Neural progenitor cell (in vitro differentiated cells): ENCODE measurements around the gene TAGLN. TPM values are rescaled to one million over a fixed set of nuclear protein-coding genes. Genes with fewer than 3 reads are reported as not detected.

Experiments
- DNase-seq: peaks from one replicate; pipeline ENCODE4 v3.0.0-alpha.2; 2016; ENCODE audit warnings: low spot score
- H2AFZ ChIP-seq: fragments of 200-600 bp; sonication (generic); replicated peaks from 2 replicates; pipeline ENCODE4 v1.6.1; 2016; ENCODE audit warnings: antibody characterized with exemption
- H3F3A ChIP-seq: fragments of 200-600 bp; sonication (generic); 2 replicates; pipeline ENCODE4 v1.6.1; 2016; ENCODE audit warnings: antibody characterized with exemption, low read depth
- H3K27ac ChIP-seq: fragments of 200-600 bp; sonication (generic); 2 replicates; pipeline ENCODE4 v1.5.1; 2016; ENCODE audit warnings: mild to moderate bottlenecking
- H3K27me3 ChIP-seq: fragments of 200-600 bp; sonication (generic); 2 replicates; pipeline ENCODE4 v1.6.1; 2016; ENCODE audit warnings: mild to moderate bottlenecking, moderate library complexity
- H3K36me3 ChIP-seq: fragments of 200-600 bp; sonication (generic); 2 replicates; pipeline ENCODE4 v1.5.1; 2016
- H3K4me1 ChIP-seq: fragments of 200-600 bp; sonication (generic); 2 replicates; pipeline ENCODE4 v1.6.1; 2016; ENCODE audit warnings: mixed run types
- H3K4me2 ChIP-seq: fragments of 200-600 bp; sonication (generic); 2 replicates; pipeline ENCODE4 v1.6.1; 2016
- H3K4me3 ChIP-seq: fragments of 200-600 bp; sonication (generic); 2 replicates; pipeline ENCODE4 v1.5.1; 2016
- H3K79me2 ChIP-seq: fragments of 200-600 bp; sonication (generic); 2 replicates; pipeline ENCODE4 v1.6.1; 2016; ENCODE audit warnings: low read depth
- H3K9ac ChIP-seq: fragments of 200-600 bp; sonication (generic); 2 replicates; pipeline ENCODE4 v1.6.1; 2016
- H3K9me3 ChIP-seq: fragments of 200-600 bp; sonication (generic); 2 replicates; pipeline ENCODE4 v1.5.1; 2016; ENCODE audit warnings: low read depth
- H4K20me1 ChIP-seq: fragments of 200-600 bp; sonication (generic); 2 replicates; pipeline ENCODE4 v1.6.1; 2016; ENCODE audit warnings: low read depth
- H3K27ac Mint-ChIP-seq: 3 replicates; pipeline ENCODE4 v1.8.0; 2021; ENCODE audit warnings: mixed read lengths
- H3K27me3 Mint-ChIP-seq: 2 replicates; pipeline ENCODE4 v1.8.0; 2022; ENCODE audit warnings: low read depth, mild to moderate bottlenecking, inconsistent platforms, moderate library complexity, mixed read lengths; ENCODE audit not compliant: insufficient read depth
- H3K36me3 Mint-ChIP-seq: 3 replicates; pipeline ENCODE4 v1.8.0; 2021; ENCODE audit warnings: mixed read lengths
- H3K4me1 Mint-ChIP-seq: 3 replicates; pipeline ENCODE4 v1.8.0; 2021; ENCODE audit warnings: mixed read lengths
- H3K4me3 Mint-ChIP-seq: 3 replicates; pipeline ENCODE4 v1.8.0; 2021; ENCODE audit warnings: mild to moderate bottlenecking, moderate library complexity, mixed read lengths
- H3K9me3 Mint-ChIP-seq: 3 replicates; pipeline ENCODE4 v1.8.0; 2020; ENCODE audit warnings: mixed read lengths
- EZH2 ChIP-seq: fragments of 200-600 bp; sonication (generic); IDR thresholded peaks from 2 replicates; pipeline ENCODE4 v1.6.1; 2017; ENCODE audit warnings: antibody characterized with exemption, mild to moderate bottlenecking, moderate library complexity
- EZH2phosphoT487 ChIP-seq: fragments of 200-600 bp; sonication (generic); IDR thresholded peaks from 2 replicates; pipeline ENCODE4 v1.6.1; 2017; ENCODE audit warnings: antibody characterized with exemption
- total RNA-seq: library from RNA; depleted of rRNA; stranded (reverse); fragments of >200 nt; gene quantifications from 2 replicates; pipeline ENCODE4 v1.2.3, GENCODE V29; 2015; ENCODE audit warnings: low replicate concordance
- TF ChIP-seq, protein P1 (sequence below): fragments of 200-600 bp; sonication (generic); IDR thresholded peaks from 2 replicates; pipeline ENCODE4 v1.5.1; 2017; ENCODE audit warnings: antibody characterized with exemption, mild to moderate bottlenecking

TAGLN gene
- total RNA-seq, 1 donor from 2014 or later: 24.5 TPM

DNA sequence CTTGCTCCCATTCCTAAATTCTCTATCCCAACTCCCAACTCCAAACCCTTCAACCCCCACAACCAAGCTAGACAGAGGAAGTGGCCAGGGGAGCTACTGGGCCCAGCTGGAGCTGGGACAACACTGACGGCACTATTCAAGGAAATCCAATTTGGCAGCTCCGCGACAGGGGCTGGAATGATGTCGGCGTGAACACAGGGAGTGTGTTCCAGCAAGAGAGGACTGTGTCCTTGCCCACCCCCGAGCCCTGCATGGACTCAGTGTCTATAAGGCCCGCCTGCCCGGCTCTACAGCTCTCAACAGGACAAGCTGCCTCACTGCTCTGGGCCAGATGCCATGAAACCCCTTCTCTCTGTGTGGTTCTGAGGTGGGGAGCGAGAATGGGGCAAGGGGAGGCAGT, 21.4 kb downstream of the TAGLN start:
- Histone ChIP-seq H3K4me3 (no peak overlapping the region), H3K4me1 (no peaks in the 10 kb centered on the region), H3F3A (no peaks in the 10 kb centered on the region), H3K9me3 (no peaks in the 10 kb centered on the region), H3K27ac (no peak overlapping the region), H3K27me3 (no peaks in the 10 kb centered on the region), H3K79me2 (no peaks in the 10 kb centered on the region), H3K4me2 (no peak overlapping the region), H2AFZ (no peak overlapping the region), H4K20me1 (no peaks in the 10 kb centered on the region), H3K9ac (no peak overlapping the region), H3K36me3 (no peaks in the 10 kb centered on the region)
- Mint-ChIP-seq H3K36me3 (peaks cover 3% of the 10 kb centered on the region), H3K27ac (no peak overlapping the region), H3K9me3 (no peaks in the 10 kb centered on the region), H3K4me3 (no peak overlapping the region), H3K27me3 (no peaks in the 10 kb centered on the region), H3K4me1 (peaks cover 3% of the 10 kb centered on the region)
- DNase-seq: no peak
- TF ChIP-seq, protein P1, sequence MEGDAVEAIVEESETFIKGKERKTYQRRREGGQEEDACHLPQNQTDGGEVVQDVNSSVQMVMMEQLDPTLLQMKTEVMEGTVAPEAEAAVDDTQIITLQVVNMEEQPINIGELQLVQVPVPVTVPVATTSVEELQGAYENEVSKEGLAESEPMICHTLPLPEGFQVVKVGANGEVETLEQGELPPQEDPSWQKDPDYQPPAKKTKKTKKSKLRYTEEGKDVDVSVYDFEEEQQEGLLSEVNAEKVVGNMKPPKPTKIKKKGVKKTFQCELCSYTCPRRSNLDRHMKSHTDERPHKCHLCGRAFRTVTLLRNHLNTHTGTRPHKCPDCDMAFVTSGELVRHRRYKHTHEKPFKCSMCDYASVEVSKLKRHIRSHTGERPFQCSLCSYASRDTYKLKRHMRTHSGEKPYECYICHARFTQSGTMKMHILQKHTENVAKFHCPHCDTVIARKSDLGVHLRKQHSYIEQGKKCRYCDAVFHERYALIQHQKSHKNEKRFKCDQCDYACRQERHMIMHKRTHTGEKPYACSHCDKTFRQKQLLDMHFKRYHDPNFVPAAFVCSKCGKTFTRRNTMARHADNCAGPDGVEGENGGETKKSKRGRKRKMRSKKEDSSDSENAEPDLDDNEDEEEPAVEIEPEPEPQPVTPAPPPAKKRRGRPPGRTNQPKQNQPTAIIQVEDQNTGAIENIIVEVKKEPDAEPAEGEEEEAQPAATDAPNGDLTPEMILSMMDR: no peak
- TF ChIP-seq EZH2phosphoT487 (no peak), EZH2 (no peak)

DNA sequence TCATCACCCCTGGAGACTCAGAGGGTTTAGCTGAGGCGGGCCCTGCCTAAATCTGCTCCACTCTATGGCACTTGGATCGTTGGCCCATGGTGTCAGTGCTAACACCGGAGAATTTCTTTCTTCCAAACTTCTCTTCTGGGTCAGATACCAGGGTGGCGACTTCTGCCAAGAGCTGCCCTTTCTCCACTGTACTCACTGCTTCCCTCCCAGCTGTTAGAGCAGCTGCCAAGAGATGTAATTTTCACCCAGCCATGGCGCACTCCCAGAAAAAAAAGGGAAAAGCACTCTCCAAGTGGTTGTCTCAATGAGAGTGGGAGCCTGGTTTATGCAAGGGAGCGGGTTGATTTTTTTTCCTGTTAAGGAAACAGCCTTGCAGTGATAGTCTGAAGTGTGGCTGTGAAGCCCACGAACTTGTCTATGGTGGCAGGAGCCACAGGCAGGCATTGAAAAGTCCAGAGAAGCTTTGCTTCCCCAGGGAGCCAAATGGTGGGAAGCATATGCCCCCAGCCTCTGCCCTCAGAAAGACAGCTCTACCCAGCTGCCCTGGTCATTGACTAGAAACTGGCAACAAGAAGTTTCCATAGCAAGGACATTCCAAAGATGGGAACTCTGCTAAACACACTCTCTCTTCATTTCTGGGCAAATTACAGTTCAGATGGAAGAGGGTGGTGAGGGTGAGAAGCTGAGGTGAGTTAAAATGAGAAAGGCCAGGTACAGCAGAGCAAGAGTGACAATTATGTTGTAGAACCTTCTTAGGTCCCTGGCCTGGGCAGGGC, 22.0 kb downstream of the TAGLN start:
- Mint-ChIP-seq H3K27me3 (no peaks in the 10 kb centered on the region), H3K27ac (no peak overlapping the region), H3K9me3 (no peaks in the 10 kb centered on the region), H3K4me1 (peaks cover 3% of the 10 kb centered on the region), H3K36me3 (peaks cover 3% of the 10 kb centered on the region), H3K4me3 (no peak overlapping the region)
- no peak for DNase-seq
- Histone ChIP-seq H3K4me3 (no peak overlapping the region), H3K27me3 (no peaks in the 10 kb centered on the region), H3K4me1 (no peaks in the 10 kb centered on the region), H3K9me3 (no peaks in the 10 kb centered on the region), H2AFZ (no peak overlapping the region), H3K36me3 (no peaks in the 10 kb centered on the region), H3K79me2 (no peaks in the 10 kb centered on the region), H3K4me2 (no peak overlapping the region), H3K27ac (no peak overlapping the region), H3F3A (no peaks in the 10 kb centered on the region), H3K9ac (no peak overlapping the region), H4K20me1 (no peaks in the 10 kb centered on the region)
- no peak for TF ChIP-seq EZH2phosphoT487
- TF ChIP-seq, protein P1: no peak

DNA sequence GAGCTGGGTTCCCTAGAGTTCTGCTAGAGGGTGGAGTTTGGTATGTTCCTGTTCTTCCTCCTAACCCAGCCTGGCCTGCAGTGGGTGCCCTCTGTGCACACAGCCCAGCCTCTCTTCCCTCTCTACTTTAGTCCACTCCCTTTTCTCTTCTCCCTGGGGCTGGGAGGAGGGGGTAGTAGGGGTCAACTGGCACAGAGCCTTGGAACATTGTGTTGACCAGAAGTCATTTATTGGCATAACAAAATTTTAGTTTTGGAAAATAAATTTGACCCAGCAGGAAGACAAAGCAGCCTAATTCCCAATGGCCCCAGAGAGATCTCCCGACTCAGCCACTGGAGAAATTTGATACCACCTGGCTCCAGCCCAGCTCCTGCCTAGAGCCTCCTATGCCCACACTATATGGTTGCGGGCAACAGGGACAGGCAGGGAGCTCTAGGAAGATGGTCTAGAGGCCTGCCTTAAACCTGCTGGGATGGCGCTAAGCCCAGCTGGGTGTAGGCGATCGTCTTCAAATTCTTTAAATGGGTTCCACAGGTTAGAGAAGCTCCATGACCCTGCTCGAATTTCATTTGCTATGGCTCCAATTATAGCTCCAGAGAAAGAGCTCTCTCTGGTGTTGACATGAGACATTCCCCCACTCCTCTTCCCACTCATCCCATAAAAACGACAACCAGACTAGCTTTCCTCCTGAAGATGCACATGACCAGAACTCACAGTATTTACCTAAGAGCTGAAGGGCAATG, 22.8 kb downstream of the TAGLN start:
- Histone ChIP-seq H3K79me2 (no peaks in the 10 kb centered on the region), H3K9ac (no peak overlapping the region), H2AFZ (no peak overlapping the region), H3K9me3 (no peaks in the 10 kb centered on the region), H3K4me2 (no peak overlapping the region), H3K27ac (no peak overlapping the region), H3K36me3 (no peaks in the 10 kb centered on the region), H4K20me1 (no peaks in the 10 kb centered on the region), H3F3A (peaks cover 4% of the 10 kb centered on the region), H3K4me1 (no peaks in the 10 kb centered on the region), H3K27me3 (no peaks in the 10 kb centered on the region), H3K4me3 (no peak overlapping the region)
- Mint-ChIP-seq H3K27ac (no peak overlapping the region), H3K27me3 (no peaks in the 10 kb centered on the region), H3K4me1 (peaks cover 3% of the 10 kb centered on the region), H3K36me3 (peaks cover 3% of the 10 kb centered on the region), H3K9me3 (no peaks in the 10 kb centered on the region), H3K4me3 (no peak overlapping the region)
- DNase-seq: no peak
- TF ChIP-seq EZH2 (no peak), EZH2phosphoT487 (no peak)
- TF ChIP-seq, protein P1: no peak
